LNCAP (cell line): ENCODE results near the gene SZT2.

Source experiments
- CTCF ChIP-seq: fragments of 450-650 bp; IDR thresholded peaks from 2 replicates; pipeline ENCODE4 v1.5.1; 2017; ENCODE audit warnings: mild to moderate bottlenecking

SZT2 gene

GRCh38 chr1:43450251-43450941, 60.7 kb downstream of the SZT2 start:
- TF ChIP-seq CTCF: no peak

GRCh38 chr1:43451157-43451591, 61.5 kb downstream of the SZT2 start:
- TF ChIP-seq CTCF: no peak

GRCh38 chr1:43451701-43452532, 62.2 kb downstream of the SZT2 start:
- no peak for TF ChIP-seq CTCF

- TF ChIP-seq CTCF: no peak
These were observed 63.2 kb downstream of the SZT2 start for GRCh38 chr1:43452789-43453441.

- TF ChIP-seq CTCF: no peak
These were observed 64.0 kb downstream of the SZT2 start, which contains the start of gene HYI for GRCh38 chr1:43453442-43454269. HYI (minus strand) TSS chr1:43453931; CDS start chr1:43453793, 138 bp downstream.

- TF ChIP-seq CTCF: no peak
These were observed 64.7 kb downstream of the SZT2 start for GRCh38 chr1:43454270-43455011.
